ENCODE measurements around the gene SLC13A1. TPM values are rescaled to one million over a fixed set of nuclear protein-coding genes. Genes with fewer than 3 reads are reported as not detected.

The SLC13A1 gene
- total RNA-seq, 1 experiment from 2014 or later: not detected

GRCh38 chr7:123151443-123151842 is 48.3 kb downstream of the SLC13A1 start:
- no peaks in the 10 kb centered on the region for H3K9me3 ChIP-seq
- no peaks in the 10 kb centered on the region for H3K36me3 ChIP-seq
- DNase-seq: no peak
- no peak overlapping the region for H3K4me3 ChIP-seq
- no peaks in the 10 kb centered on the region for H3K27me3 ChIP-seq

- H3K4me3 ChIP-seq: no peak overlapping the region
- no peaks in the 10 kb centered on the region for H3K9me3 ChIP-seq
- no peaks in the 10 kb centered on the region for H3K36me3 ChIP-seq
- DNase-seq: no peak
- no peaks in the 10 kb centered on the region for H3K27me3 ChIP-seq
These were observed 51.0 kb downstream of the SLC13A1 start for GRCh38 chr7:123148813-123149212.

- Histone ChIP-seq H3K9me3 (no peaks in the 10 kb centered on the region), H3K27me3 (no peaks in the 10 kb centered on the region), H3K36me3 (no peaks in the 10 kb centered on the region), H3K4me3 (no peak overlapping the region)
- no peak for DNase-seq
These were observed 56.3 kb downstream of the SLC13A1 start for GRCh38 chr7:123143252-123144006.

- no peaks in the 10 kb centered on the region for H3K9me3 ChIP-seq
- H3K4me3 ChIP-seq: no peak overlapping the region
- no peaks in the 10 kb centered on the region for H3K36me3 ChIP-seq
- H3K27me3 ChIP-seq: no peaks in the 10 kb centered on the region
- no peak for DNase-seq
These were observed 59.2 kb downstream of the SLC13A1 start for GRCh38 chr7:123140561-123140960.

GRCh38 chr7:123135960-123136359 is 63.8 kb downstream of the SLC13A1 start:
- no peaks in the 10 kb centered on the region for H3K27me3 ChIP-seq
- no peak for DNase-seq
- H3K36me3 ChIP-seq: no peaks in the 10 kb centered on the region
- no peaks in the 10 kb centered on the region for H3K9me3 ChIP-seq
- H3K4me3 ChIP-seq: no peak overlapping the region

GRCh38 chr7:123133924-123134323 is 65.8 kb downstream of the SLC13A1 start:
- DNase-seq: no peak
- no peaks in the 10 kb centered on the region for H3K9me3 ChIP-seq
- no peak overlapping the region for H3K4me3 ChIP-seq
- H3K36me3 ChIP-seq: no peaks in the 10 kb centered on the region
- H3K27me3 ChIP-seq: no peaks in the 10 kb centered on the region

- no peak for DNase-seq
- Histone ChIP-seq H3K27me3 (no peaks in the 10 kb centered on the region), H3K4me3 (no peak overlapping the region), H3K9me3 (no peaks in the 10 kb centered on the region), H3K36me3 (no peaks in the 10 kb centered on the region)
These were observed 67.8 kb downstream of the SLC13A1 start for GRCh38 chr7:123131961-123132360.

- no peak overlapping the region for H3K4me3 ChIP-seq
- no peaks in the 10 kb centered on the region for H3K36me3 ChIP-seq
- H3K27me3 ChIP-seq: no peaks in the 10 kb centered on the region
- no peaks in the 10 kb centered on the region for H3K9me3 ChIP-seq
- DNase-seq: no peak
These were observed 68.2 kb downstream of the SLC13A1 start for GRCh38 chr7:123131556-123131955.

GRCh38 chr7:123131140-123131539 is 68.6 kb downstream of the SLC13A1 start:
- Histone ChIP-seq H3K9me3 (no peaks in the 10 kb centered on the region), H3K4me3 (no peak overlapping the region), H3K27me3 (no peaks in the 10 kb centered on the region), H3K36me3 (no peaks in the 10 kb centered on the region)
- no peak for DNase-seq

- Histone ChIP-seq H3K27me3 (no peaks in the 10 kb centered on the region), H3K36me3 (no peaks in the 10 kb centered on the region), H3K9me3 (no peaks in the 10 kb centered on the region), H3K4me3 (no peak overlapping the region)
- no peak for DNase-seq
These were observed 73.1 kb downstream of the SLC13A1 start for GRCh38 chr7:123126691-123127090.

- no peaks in the 10 kb centered on the region for H3K27me3 ChIP-seq
- no peak for DNase-seq
- no peaks in the 10 kb centered on the region for H3K36me3 ChIP-seq
- H3K9me3 ChIP-seq: no peaks in the 10 kb centered on the region
- H3K4me3 ChIP-seq: no peak overlapping the region
These were observed 73.6 kb downstream of the SLC13A1 start for GRCh38 chr7:123126171-123126570.

- Histone ChIP-seq H3K4me3 (no peak overlapping the region), H3K9me3 (no peaks in the 10 kb centered on the region), H3K27me3 (no peaks in the 10 kb centered on the region), H3K36me3 (no peaks in the 10 kb centered on the region)
- DNase-seq: no peak
These were observed 74.5 kb downstream of the SLC13A1 start for GRCh38 chr7:123125231-123125630.

- Histone ChIP-seq H3K4me3 (no peak overlapping the region), H3K36me3 (no peaks in the 10 kb centered on the region), H3K27me3 (no peaks in the 10 kb centered on the region), H3K9me3 (no peaks in the 10 kb centered on the region)
- DNase-seq: no peak
These were observed 76.9 kb downstream of the SLC13A1 start for GRCh38 chr7:123122916-123123315.

- DNase-seq: no peak
- Histone ChIP-seq H3K9me3 (no peaks in the 10 kb centered on the region), H3K27me3 (no peaks in the 10 kb centered on the region), H3K36me3 (no peaks in the 10 kb centered on the region), H3K4me3 (no peak overlapping the region)
These were observed 79.5 kb downstream of the SLC13A1 start for GRCh38 chr7:123120286-123120685.

GRCh38 chr7:123115331-123115730 is 84.4 kb downstream of the SLC13A1 start:
- Histone ChIP-seq H3K27me3 (no peaks in the 10 kb centered on the region), H3K36me3 (no peaks in the 10 kb centered on the region), H3K4me3 (no peak overlapping the region), H3K9me3 (no peaks in the 10 kb centered on the region)
- no peak for DNase-seq

- Histone ChIP-seq H3K9me3 (no peaks in the 10 kb centered on the region), H3K36me3 (no peaks in the 10 kb centered on the region), H3K4me3 (no peak overlapping the region), H3K27me3 (no peaks in the 10 kb centered on the region)
- DNase-seq: no peak
These were observed 85.5 kb downstream of the SLC13A1 start for GRCh38 chr7:123114288-123114687.

- H3K4me3 ChIP-seq: no peak overlapping the region
- H3K9me3 ChIP-seq: no peaks in the 10 kb centered on the region
- H3K27me3 ChIP-seq: no peaks in the 10 kb centered on the region
- no peaks in the 10 kb centered on the region for H3K36me3 ChIP-seq
- no peak for DNase-seq
These were observed 86.9 kb downstream of the SLC13A1 start for GRCh38 chr7:123112833-123113232.

GRCh38 chr7:123099712-123100111 is 100.1 kb downstream of the SLC13A1 start:
- DNase-seq: no peak
- no peaks in the 10 kb centered on the region for H3K36me3 ChIP-seq
- H3K9me3 ChIP-seq: 0 out of 2 replicates have a peak, but pooled peaks cover 2% of the 10 kb centered on the region
- no peaks in the 10 kb centered on the region for H3K27me3 ChIP-seq
- no peak overlapping the region for H3K4me3 ChIP-seq
